Breast epithelium (tissue), 3 donors: ENCODE measurements around the gene FUT7.

Experiments
- CTCF ChIP-seq, 3 donors: fragments of 450-650 bp; IDR thresholded peaks; one replicate each; pipeline ENCODE4 v1.5.1; 2016 to 2017; ENCODE audit warnings: antibody characterized with exemption in 3 of 3, mild to moderate bottlenecking in 3 of 3, moderate library complexity in 3 of 3
- POLR2A ChIP-seq: fragments of 450-650 bp; IDR thresholded peaks from one replicate; pipeline ENCODE4 v1.6.1; 2016; ENCODE audit warnings: antibody characterized with exemption, mild to moderate bottlenecking, moderate library complexity
- POLR2AphosphoS5 ChIP-seq, 3 donors: sonication (generic); formaldehyde crosslinking; IDR thresholded peaks; one replicate each; pipeline ENCODE4 v1.6.1; 2017; ENCODE audit warnings: antibody characterized with exemption in 3 of 3

GRCh38 chr9:136983656-136984314 lies 48.1 kb downstream of the FUT7 start:
- TF ChIP-seq CTCF (IDR thresholded peaks at IDR 0.05) (no peak), POLR2AphosphoS5 (IDR thresholded peaks at IDR 0.05) (no peak), POLR2A (no peak)
